TTC549 (cell line): ENCODE results near the gene EBF3.

ENCODE experiments used
- FAIRE-seq: peaks from 2 replicates; lab custom pipeline; 2012; peaks lifted over from hg19 to GRCh38; lab: Jason Lieb, UNC

The EBF3 gene

GRCh38 chr10:129971381-129972144, 7.5 kb upstream of the EBF3 start:
- FAIRE-seq = no peak

- no peak for FAIRE-seq
These were observed 6.6 kb upstream of the EBF3 start for GRCh38 chr10:129970465-129971364.

GRCh38 chr10:129969911-129970464, 5.9 kb upstream of the EBF3 start:
- FAIRE-seq = no peak

- no peak for FAIRE-seq
These were observed 5.3 kb upstream of the EBF3 start for GRCh38 chr10:129969184-129969910.

GRCh38 chr10:129968853-129969183, 4.7 kb upstream of the EBF3 start:
- no peak for FAIRE-seq

- FAIRE-seq = no peak
These were observed 4.2 kb upstream of the EBF3 start for GRCh38 chr10:129968020-129968852.

GRCh38 chr10:129967579-129968019, 3.5 kb upstream of the EBF3 start:
- FAIRE-seq = no peak

- no peak for FAIRE-seq
These were observed 3.0 kb upstream of the EBF3 start for GRCh38 chr10:129966889-129967578.

GRCh38 chr10:129966370-129966888, 2.4 kb upstream of the EBF3 start:
- no peak for FAIRE-seq

- FAIRE-seq = no peak
These were observed 1.9 kb upstream of the EBF3 start for GRCh38 chr10:129965959-129966358.

GRCh38 chr10:129965425-129965808, 1.3 kb upstream of the EBF3 start:
- no peak for FAIRE-seq

- FAIRE-seq = no peak
These were observed 744 bp upstream of the EBF3 start for GRCh38 chr10:129964611-129965424.

- FAIRE-seq = no peak
These were observed 1.0 kb downstream of the EBF3 start for GRCh38 chr10:129962872-129963640.

GRCh38 chr10:129962031-129962871, 1.8 kb downstream of the EBF3 start:
- no peak for FAIRE-seq

GRCh38 chr10:129961157-129961701, 2.8 kb downstream of the EBF3 start:
- FAIRE-seq = no peak

GRCh38 chr10:129960481-129961156, 3.5 kb downstream of the EBF3 start:
- FAIRE-seq = no peak
